8988T (cell line): Measurements from ENCODE around the gene SYT9.
A peak's percentile ranks its signal among the peaks of the same experiment; 100 is the strongest.

Experiments
- DNase-seq: peaks from one replicate; pipeline ENCODE4 v3.0.0; 2011

Gene SYT9

DNA sequence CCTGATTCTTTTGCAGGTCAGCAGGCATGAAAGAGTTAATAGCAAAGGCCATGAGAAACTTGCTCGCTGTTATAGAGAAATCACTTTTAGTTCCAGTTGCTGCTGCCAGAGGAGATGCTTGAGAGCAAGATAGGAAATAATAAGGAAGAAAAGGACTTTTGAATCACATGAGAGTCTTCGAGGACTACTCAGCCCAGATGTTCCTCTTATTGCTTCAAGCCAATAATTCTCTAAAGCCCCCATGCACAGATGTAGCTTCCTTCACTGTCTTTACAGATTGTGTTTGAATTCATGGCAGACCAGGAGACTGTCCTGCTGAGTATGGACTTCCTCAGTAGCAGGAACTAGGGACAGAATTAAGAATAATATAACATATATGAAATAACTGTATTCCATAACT lies 183.5 kb downstream of the SYT9 start:
- DNase-seq = no peak

DNA sequence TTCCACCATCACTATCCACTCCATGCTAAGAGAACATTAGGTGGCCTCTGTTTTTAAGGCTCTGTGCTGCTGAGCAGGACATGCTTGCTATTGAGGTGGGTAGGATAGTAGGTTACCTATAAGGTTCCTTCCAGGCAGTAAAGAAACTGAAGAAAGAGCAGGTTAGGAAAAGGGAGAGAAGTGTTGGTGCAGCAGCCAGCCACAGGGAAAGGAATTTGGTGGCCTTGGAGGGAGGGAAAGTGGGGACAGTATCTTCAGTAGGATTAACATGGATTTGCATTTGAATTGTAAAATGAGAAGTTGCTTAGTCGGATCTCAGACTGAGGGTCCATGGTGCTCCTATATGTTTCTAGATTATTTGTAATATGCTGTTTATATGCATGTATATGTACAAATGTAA lies 184.4 kb downstream of the SYT9 start:
- DNase-seq = no peak

DNA sequence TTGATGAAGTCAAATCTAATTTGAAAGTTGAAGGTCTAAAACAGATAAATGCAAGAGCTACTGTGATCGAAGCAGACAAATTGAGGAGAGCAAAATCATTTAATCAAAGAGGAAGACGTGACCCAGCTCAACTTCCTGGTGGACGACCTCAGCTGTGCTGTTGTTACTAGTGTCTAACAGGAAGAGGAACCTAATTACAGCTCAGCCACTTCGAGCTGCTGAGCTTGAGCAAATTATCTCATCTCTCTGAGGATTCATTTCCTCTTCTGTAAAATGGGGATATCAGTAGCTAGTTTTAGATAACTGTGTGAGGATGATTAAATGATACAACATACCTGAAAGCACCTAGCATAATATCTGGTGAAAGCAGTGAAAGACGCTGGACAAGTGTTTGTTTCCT lies 185.0 kb downstream of the SYT9 start:
- no peak for DNase-seq

DNA sequence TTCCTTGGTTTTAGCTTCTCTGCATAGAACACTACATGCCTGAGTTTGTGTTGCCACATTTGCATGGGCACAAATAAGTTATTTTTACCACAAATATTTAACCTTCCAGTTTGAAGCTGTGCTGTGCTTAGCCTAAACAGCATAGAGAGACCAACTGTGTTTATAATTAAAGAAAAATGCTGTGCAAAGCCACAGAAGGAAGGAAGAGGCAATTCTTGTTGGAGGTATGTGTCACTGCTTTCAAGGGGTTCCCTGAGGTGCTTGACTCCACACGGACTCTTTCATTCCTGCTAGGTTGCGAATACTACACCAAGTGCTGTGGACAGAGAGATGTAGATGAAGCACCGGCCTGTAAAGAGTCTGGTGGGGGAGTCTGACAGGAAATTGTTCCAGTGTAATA lies 186.0 kb downstream of the SYT9 start:
- no peak for DNase-seq

DNA sequence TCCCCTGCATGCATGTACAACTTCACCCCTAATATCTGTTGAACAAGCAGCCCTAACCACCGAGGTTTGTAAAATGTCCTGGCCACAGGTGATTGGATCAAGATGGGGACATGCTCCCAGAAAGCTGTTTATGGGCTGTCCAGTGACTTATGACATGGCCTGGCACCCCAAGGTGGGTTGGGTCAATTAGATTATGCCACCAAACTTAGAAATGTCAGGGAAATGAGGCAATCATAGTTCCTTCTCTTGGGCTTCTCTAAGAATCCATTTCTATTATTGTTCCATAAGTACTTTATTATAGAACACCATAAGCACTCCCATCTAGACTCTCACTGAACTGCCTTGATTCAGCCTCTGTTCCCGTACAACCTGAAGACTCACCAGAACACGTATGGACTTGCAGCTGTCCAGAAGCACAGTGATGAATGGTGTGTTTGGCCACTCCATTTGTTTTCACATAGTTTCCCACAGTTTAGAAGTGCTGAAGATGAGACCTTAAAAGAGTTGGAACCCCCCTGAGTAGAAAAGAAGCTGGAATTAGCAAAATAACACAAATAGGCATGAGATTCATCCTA lies 188.1 kb downstream of the SYT9 start:
- DNase-seq = no peak

GRCh38 chr11:7442588-7443215 lies 191.0 kb downstream of the SYT9 start:
- DNase-seq = peak; percentile 65

GRCh38 chr11:7444091-7444981 lies 192.6 kb downstream of the SYT9 start:
- no peak for DNase-seq

DNA sequence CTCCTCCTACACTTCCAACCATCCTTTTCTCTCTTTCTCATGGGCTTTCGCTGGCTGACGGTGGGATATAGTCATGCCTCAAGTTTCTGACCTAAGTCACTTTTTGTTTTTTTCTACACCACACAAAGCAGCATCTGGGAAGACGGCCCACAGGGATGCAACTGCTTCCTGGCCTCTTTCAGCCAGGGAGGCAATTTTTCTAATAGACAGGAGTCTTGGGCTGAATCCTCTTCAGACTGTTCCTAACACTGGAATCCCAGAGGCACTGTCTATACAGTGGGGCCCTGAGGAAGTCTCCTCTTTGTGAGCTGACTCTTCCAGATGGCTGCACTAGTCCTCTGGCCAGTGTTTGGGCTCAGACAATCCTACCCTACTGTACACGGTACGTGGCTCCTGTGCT lies 193.9 kb downstream of the SYT9 start:
- DNase-seq = no peak

GRCh38 chr11:7448201-7448600 lies 196.5 kb downstream of the SYT9 start:
- no peak for DNase-seq

GRCh38 chr11:7449211-7449840 lies 197.6 kb downstream of the SYT9 start:
- DNase-seq = no peak

DNA sequence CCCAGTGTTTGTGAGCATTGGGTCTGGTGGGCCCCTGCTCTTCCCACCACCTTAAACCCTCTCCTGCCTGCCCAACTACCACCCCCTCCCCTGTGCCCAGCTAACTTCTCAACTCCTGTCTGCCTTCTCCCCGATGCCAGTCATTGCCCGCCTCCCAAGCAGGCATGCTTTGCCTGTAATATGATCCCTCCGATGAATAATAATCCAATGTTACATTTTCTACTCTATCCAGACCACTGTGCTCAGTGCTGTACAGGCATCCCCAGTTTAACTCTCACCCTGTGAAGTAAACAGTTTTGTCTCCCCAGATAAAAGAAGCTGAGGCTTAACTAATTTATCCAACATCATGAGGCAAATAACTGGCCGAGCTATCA lies 198.1 kb downstream of the SYT9 start:
- no peak for DNase-seq

DNA sequence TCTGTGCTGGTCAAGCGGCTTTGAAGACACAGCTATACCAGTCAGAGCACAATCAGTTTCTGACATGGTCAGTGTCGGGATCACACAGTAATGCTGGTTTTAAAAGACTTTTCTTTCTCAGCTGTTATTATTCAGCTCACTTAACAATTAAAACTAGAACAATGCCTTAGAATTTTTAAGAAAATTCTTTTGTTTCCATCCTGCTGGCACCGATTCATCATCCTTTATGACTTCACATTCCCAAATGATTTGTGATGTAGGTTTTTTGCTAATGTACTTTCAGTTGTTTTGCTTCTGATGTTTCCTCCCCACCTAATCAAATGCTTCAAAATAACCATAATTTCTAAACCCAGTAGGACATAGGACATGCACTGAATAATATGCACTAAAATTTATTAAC lies 199.1 kb downstream of the SYT9 start:
- no peak for DNase-seq

GRCh38 chr11:7451520-7451919 lies 199.8 kb downstream of the SYT9 start:
- DNase-seq = no peak

- no peak for DNase-seq
These were observed 200.3 kb downstream of the SYT9 start for GRCh38 chr11:7451952-7452494.

DNA sequence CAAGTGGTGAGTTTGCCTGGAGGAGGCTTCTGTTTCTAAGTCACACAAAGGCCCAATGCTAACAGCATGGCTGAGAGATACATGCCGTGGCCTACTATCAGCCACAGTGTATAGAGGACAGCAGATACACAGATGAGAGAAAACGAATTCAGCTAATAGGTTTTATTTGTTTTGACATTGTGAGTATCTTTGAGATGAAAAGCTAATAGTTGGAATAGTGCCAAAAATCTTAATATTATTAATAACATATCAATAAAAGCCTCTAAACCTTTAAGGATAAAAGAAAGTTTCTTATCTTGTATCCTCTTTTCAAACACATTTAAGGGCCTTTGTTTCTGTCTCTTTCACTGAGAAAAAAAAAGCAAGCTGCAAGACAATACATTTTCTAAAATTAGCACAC lies 203.2 kb downstream of the SYT9 start:
- no peak for DNase-seq

GRCh38 chr11:7457211-7457610 lies 205.5 kb downstream of the SYT9 start:
- no peak for DNase-seq

- DNase-seq = no peak
These were observed 211.0 kb downstream of the SYT9 start for GRCh38 chr11:7462706-7463105.

DNA sequence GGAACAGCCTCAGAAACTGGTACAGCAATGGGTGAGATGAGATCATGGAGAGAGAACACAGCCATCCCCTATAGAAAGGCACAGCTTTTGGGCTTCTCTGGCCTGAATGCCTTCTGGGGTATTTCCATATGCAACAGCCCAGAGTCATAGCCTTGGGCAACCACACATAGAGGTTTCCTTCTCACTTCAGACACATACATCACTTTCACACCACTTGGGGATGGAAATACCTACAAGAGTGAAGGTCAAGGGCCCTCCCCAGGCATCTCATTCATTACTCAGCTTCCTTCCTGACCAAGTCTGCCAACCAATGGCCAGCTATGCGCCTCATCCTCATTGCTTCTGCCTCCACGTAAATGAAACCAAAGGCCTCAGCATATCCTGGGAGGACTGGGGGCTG lies 215.9 kb downstream of the SYT9 start:
- no peak for DNase-seq

DNA sequence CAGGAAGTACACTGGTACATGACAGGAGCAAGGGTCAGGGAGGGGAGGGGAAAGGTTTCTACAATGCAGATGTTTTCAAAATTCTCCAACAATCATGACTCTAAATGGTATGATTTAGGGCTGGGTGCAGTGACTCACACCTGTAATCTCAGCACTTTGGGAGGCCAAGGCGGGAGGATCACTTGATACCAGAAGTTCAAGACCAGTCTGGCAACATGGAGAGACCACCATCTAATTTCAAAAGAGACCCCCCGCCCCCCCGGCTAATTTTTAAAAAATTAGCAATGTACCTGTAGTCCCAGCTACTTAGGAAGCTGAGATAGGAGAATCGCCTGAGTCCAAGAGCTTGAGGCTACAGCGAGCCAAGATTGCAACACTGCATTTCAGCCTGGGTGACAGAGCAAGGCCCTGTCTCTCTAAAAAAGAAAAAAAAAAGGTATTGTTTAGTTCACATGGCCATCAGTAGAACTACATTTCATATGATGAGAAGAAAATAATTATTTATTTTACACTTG lies 217.7 kb downstream of the SYT9 start:
- DNase-seq = no peak

- no peak for DNase-seq
These were observed 219.4 kb downstream of the SYT9 start for GRCh38 chr11:7471071-7471470.

GRCh38 chr11:7473717-7474116 lies 222.0 kb downstream of the SYT9 start:
- DNase-seq = no peak

DNA sequence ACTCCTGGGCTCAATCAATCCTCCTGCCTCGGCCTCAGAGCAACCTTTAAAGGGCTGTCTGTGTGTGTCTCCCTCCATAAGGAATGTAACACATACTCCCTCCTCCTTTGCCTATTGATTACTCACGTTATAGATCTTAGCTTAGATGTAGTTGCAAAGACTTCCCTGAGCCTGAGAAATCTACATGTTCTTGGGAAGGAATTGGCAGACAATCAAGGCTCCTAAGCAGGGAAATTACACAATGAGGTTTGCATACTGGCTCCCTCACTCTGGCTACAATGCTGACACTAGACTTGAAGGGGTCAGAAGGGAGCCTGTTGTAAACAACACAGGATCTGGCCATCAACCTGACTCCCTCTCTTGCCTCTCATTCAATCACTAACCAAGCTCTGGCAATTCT lies 228.4 kb downstream of the SYT9 start:
- no peak for DNase-seq

GRCh38 chr11:7484131-7484530 lies 232.4 kb downstream of the SYT9 start:
- no peak for DNase-seq
